Prostate gland (tissue), 2 donors: ENCODE data around the gene ST7L. TPM values are rescaled to one million over a fixed set of nuclear protein-coding genes. Genes with fewer than 3 reads are reported as not detected.

ENCODE experiments used
- DNase-seq: peaks from one replicate; pipeline ENCODE4 v3.0.0-alpha.2; 2019; ENCODE audit warnings: low spot score
- H3K27ac ChIP-seq, 2 donors: fragments of 200-600 bp; sonication (generic); 2 replicates each; pipeline ENCODE4 v1.5.1; 2017 to 2019
- H3K27me3 ChIP-seq: fragments of 200-600 bp; sonication (generic); replicated peaks from 2 replicates; pipeline ENCODE4 v1.5.1; 2019; ENCODE audit not compliant: insufficient read depth
- H3K36me3 ChIP-seq, 2 donors: fragments of 200-600 bp; sonication (generic); 1 replicate in 1 of 2; 2 replicates in 1 of 2; pipeline versions ENCODE4 v1.5.1 to v1.8.1; 2017 to 2019
- H3K4me1 ChIP-seq: fragments of 200-600 bp; sonication (generic); replicated peaks from 2 replicates; pipeline ENCODE4 v1.5.1; 2019
- H3K4me3 ChIP-seq, 2 donors: fragments of 200-600 bp; sonication (generic); 2 replicates each; pipeline ENCODE4 v1.5.1; 2017 to 2019
- H3K9me3 ChIP-seq: fragments of 200-600 bp; sonication (generic); 2 replicates; pipeline ENCODE4 v1.5.1; 2017
- CTCF ChIP-seq, 4 experiments: fragments of 200-600 bp in 2 of 4; fragments of 450-650 bp in 2 of 4; sonication (generic) in 2 of 4; IDR thresholded peaks; 1 replicate in 3 of 4; 2 replicates in 1 of 4; pipeline ENCODE4 v1.5.1; 2016 to 2019; ENCODE audit warnings: antibody characterized with exemption in 4 of 4, mild to moderate bottlenecking in 2 of 4, moderate library complexity in 2 of 4
- POLR2A ChIP-seq: fragments of 450-650 bp; IDR thresholded peaks from one replicate; pipeline ENCODE4 v1.6.1; 2016; ENCODE audit warnings: antibody characterized with exemption, mild to moderate bottlenecking
- POLR2AphosphoS5 ChIP-seq: sonication (generic); formaldehyde crosslinking; IDR thresholded peaks from one replicate; pipeline ENCODE4 v1.6.1; 2017; ENCODE audit warnings: antibody characterized with exemption
- WGBS: methylation state at CpG from one replicate; pipeline ENCODE4 v1.1.5; 2018; 5-methylcytosine and 5-hydroxymethylcytosine counted together
- intact Hi-C: fragments of 100-400 bp; cut with DNase I; formaldehyde crosslinking; loops from one replicate; pipeline ENCODE4 v1.14.2; 2022
- total RNA-seq, 2 donors: library from RNA; depleted of rRNA; stranded (reverse); fragments of >200 nt; gene quantifications; one replicate each; pipeline ENCODE4 v1.1.0, GENCODE V29; 2016

Gene ST7L
- total RNA-seq, 2 donors from 2014 or later = 22.7 to 28.4 TPM

- no peak overlapping the region for H3K4me3 ChIP-seq
- H3K9me3 ChIP-seq = no peaks in the 10 kb centered on the region
- H3K36me3 ChIP-seq = peaks cover 0 to 14% of the 10 kb centered on the region in 2 donors
- 100% methylated on average over 1 of the region's 1 CpG for WGBS
- no peaks in the 10 kb centered on the region for H3K27me3 ChIP-seq
- no peak for DNase-seq
- no peaks in the 10 kb centered on the region for H3K4me1 ChIP-seq
- no peak overlapping the region for H3K27ac ChIP-seq
- intact Hi-C loops = no loop called here
- no peak for TF ChIP-seq POLR2AphosphoS5
Observed at GRCh38 chr1:112603541-112603940, 15.4 kb downstream of the ST7L start.

- Histone ChIP-seq H3K36me3 (peaks cover 0 to 14% of the 10 kb centered on the region in 2 donors), H3K27me3 (no peaks in the 10 kb centered on the region), H3K9me3 (no peaks in the 10 kb centered on the region), H3K27ac (no peak overlapping the region), H3K4me1 (no peaks in the 10 kb centered on the region), H3K4me3 (no peak overlapping the region)
- TF ChIP-seq CTCF (IDR thresholded peaks at IDR 0.05) = no peak
- TF ChIP-seq POLR2AphosphoS5 = no peak
- no peak for TF ChIP-seq POLR2A
- intact Hi-C loops = no loop called here
- 99% methylated on average over 2 of the region's 2 CpGs for WGBS
- no peak for DNase-seq
Observed at GRCh38 chr1:112603012-112603411, 15.9 kb downstream of the ST7L start.

- no peak for DNase-seq
- WGBS = 93% methylated on average over 4 of the region's 4 CpGs
- Histone ChIP-seq H3K9me3 (no peaks in the 10 kb centered on the region), H3K27ac (no peak overlapping the region), H3K4me1 (no peaks in the 10 kb centered on the region), H3K36me3 (no peaks in the 10 kb centered on the region), H3K27me3 (no peaks in the 10 kb centered on the region), H3K4me3 (no peak overlapping the region)
- TF ChIP-seq POLR2AphosphoS5 (no peak), POLR2A (no peak), CTCF (IDR thresholded peaks at IDR 0.05) (no peak)
- intact Hi-C loops = no loop called here
Observed at GRCh38 chr1:112599477-112599876, 19.5 kb downstream of the ST7L start.

GRCh38 chr1:112594208-112594876 is 24.6 kb downstream of the ST7L start:
- TF ChIP-seq POLR2AphosphoS5 (peak; percentile 45), POLR2A (no peak), CTCF (IDR thresholded peaks at IDR 0.05) (no peak)
- Histone ChIP-seq H3K27ac (peak overlapping the region in 1 of 2 donors; percentile 13), H3K36me3 (no peaks in the 10 kb centered on the region)

GRCh38 chr1:112589766-112590165 is 29.2 kb downstream of the ST7L start:
- no peak for TF ChIP-seq CTCF (IDR thresholded peaks at IDR 0.05)
- TF ChIP-seq POLR2A = no peak
- TF ChIP-seq POLR2AphosphoS5 = no peak
- intact Hi-C loops = no loop called here
- no peaks in the 10 kb centered on the region for H3K36me3 ChIP-seq
- no peak for DNase-seq
- no peak overlapping the region for H3K27ac ChIP-seq
- H3K4me3 ChIP-seq = no peak overlapping the region
- no peaks in the 10 kb centered on the region for H3K27me3 ChIP-seq
- no peaks in the 10 kb centered on the region for H3K4me1 ChIP-seq
- WGBS = 89% methylated on average over 1 of the region's 1 CpG
- no peaks in the 10 kb centered on the region for H3K9me3 ChIP-seq

More at GRCh38 chr1:112594208-112594876, 24.6 kb downstream of the ST7L start:
- peak; percentile 6 for DNase-seq
- Histone ChIP-seq H3K4me1 (no peaks in the 10 kb centered on the region), H3K9me3 (no peaks in the 10 kb centered on the region), H3K4me3 (no peak overlapping the region), H3K27me3 (no peaks in the 10 kb centered on the region)
- intact Hi-C loops = no loop called here
- 43% methylated on average over 3 of the region's 3 CpGs for WGBS
